ENCODE measurements around the gene EPB41L2. TPM values are rescaled to one million over a fixed set of nuclear protein-coding genes. Genes with fewer than 3 reads are reported as not detected.

EPB41L2 gene
- total RNA-seq, 3 donors from 2014 or later (not counting 1 experiment from before 2014, with no cell fraction given) = 6.8 to 11.4 (median 11.0) TPM

DNA sequence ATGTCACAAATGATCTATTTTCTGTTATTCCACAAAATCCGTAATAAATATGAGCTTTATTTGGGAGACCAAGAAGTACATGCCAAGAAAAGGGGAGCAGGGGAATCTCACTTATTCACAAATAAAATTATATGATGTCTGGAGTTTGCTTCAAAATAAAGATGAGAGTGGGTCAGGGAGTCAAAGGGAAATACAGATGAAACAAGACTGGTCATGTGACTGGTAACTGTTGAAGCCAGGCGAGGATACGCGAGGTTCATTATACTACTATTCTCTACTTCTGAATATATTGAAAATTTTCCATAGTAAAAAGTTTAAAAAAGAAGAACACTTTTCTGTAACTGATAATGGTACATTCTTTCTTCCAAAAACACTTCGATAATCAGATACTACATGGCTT, 14.6 kb downstream of the EPB41L2 start:
- no peaks in the 10 kb centered on the region for H3K4me1 ChIP-seq (ENCODE audit: control insufficient read depth, insufficient read depth, low read length)
- ATAC-seq = no peak
- H3K36me3 ChIP-seq (ENCODE audit: control insufficient read depth, insufficient read depth, low read length) = no peaks in the 10 kb centered on the region
- H3K9me3 Mint-ChIP-seq = no peaks in the 10 kb centered on the region
- peaks cover 0 to 2% of the 10 kb centered on the region in 2 donors for H3K27me3 Mint-ChIP-seq (ENCODE audit: low read depth in 2 of 2)
- peaks cover 9% of the 10 kb centered on the region for H3K9me3 ChIP-seq (ENCODE audit: control insufficient read depth, insufficient read depth, low read length)
- H3K36me3 Mint-ChIP-seq = peaks cover 8% of the 10 kb centered on the region
- H3K4me3 Mint-ChIP-seq = no peak overlapping the region
- H3K4me3 ChIP-seq (ENCODE audit: low read length) = no peak overlapping the region
- no peak overlapping the region for H3K27ac Mint-ChIP-seq
- H3K27ac ChIP-seq (ENCODE audit: low read length) = no peak overlapping the region
- no peak for DNase-seq
- intact Hi-C loops (cut with micrococcal nuclease) = no loop called here
- H3K27me3 ChIP-seq (ENCODE audit: control insufficient read depth, insufficient read depth, low read length) = no peaks in the 10 kb centered on the region
- WGBS (ENCODE audit: insufficient coverage) = no CpG with 5 or more reads among the region's 5 CpGs
- no peaks in the 10 kb centered on the region for H3K4me1 Mint-ChIP-seq
- TF ChIP-seq, protein P1, sequence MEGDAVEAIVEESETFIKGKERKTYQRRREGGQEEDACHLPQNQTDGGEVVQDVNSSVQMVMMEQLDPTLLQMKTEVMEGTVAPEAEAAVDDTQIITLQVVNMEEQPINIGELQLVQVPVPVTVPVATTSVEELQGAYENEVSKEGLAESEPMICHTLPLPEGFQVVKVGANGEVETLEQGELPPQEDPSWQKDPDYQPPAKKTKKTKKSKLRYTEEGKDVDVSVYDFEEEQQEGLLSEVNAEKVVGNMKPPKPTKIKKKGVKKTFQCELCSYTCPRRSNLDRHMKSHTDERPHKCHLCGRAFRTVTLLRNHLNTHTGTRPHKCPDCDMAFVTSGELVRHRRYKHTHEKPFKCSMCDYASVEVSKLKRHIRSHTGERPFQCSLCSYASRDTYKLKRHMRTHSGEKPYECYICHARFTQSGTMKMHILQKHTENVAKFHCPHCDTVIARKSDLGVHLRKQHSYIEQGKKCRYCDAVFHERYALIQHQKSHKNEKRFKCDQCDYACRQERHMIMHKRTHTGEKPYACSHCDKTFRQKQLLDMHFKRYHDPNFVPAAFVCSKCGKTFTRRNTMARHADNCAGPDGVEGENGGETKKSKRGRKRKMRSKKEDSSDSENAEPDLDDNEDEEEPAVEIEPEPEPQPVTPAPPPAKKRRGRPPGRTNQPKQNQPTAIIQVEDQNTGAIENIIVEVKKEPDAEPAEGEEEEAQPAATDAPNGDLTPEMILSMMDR (IDR thresholded peaks at IDR 0.05) = no peak

DNA sequence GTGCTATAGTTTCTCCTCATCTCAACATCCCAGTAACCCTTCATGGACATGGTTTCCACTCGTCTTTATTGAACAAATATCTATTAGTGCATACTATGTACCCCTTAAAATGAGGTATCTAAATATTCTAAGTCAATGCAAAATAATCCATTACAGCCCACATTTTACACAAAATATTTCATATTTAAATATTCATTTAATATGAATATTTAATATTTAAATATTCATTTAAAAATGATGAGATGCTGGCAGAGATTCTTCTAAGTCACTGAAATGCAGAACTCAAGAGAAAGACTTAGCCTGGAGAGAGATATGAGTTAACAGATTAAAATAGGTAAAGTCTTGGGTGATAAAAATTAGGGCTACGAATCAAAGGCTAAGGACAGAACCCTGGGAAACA, 17.9 kb downstream of the EPB41L2 start:
- Histone ChIP-seq H3K27ac (ENCODE audit: low read length) (no peak overlapping the region), H3K9me3 (ENCODE audit: control insufficient read depth, insufficient read depth, low read length) (no peaks in the 10 kb centered on the region), H3K4me3 (ENCODE audit: low read length) (no peak overlapping the region), H3K4me1 (ENCODE audit: control insufficient read depth, insufficient read depth, low read length) (no peaks in the 10 kb centered on the region), H3K36me3 (ENCODE audit: control insufficient read depth, insufficient read depth, low read length) (no peaks in the 10 kb centered on the region), H3K27me3 (ENCODE audit: control insufficient read depth, insufficient read depth, low read length) (no peaks in the 10 kb centered on the region)
- WGBS (ENCODE audit: insufficient coverage) = 93% methylated on average over 1 of the region's 2 CpGs
- Mint-ChIP-seq H3K4me3 (no peak overlapping the region), H3K27ac (no peak overlapping the region), H3K36me3 (no peaks in the 10 kb centered on the region), H3K9me3 (no peaks in the 10 kb centered on the region), H3K4me1 (no peaks in the 10 kb centered on the region), H3K27me3 (ENCODE audit: low read depth in 2 of 2) (peaks cover 0 to 2% of the 10 kb centered on the region in 2 donors)
- intact Hi-C loops (cut with micrococcal nuclease) = no loop called here
- no peak for DNase-seq
- TF ChIP-seq, protein P1 (IDR thresholded peaks at IDR 0.05) = no peak
- ATAC-seq = no peak

DNA sequence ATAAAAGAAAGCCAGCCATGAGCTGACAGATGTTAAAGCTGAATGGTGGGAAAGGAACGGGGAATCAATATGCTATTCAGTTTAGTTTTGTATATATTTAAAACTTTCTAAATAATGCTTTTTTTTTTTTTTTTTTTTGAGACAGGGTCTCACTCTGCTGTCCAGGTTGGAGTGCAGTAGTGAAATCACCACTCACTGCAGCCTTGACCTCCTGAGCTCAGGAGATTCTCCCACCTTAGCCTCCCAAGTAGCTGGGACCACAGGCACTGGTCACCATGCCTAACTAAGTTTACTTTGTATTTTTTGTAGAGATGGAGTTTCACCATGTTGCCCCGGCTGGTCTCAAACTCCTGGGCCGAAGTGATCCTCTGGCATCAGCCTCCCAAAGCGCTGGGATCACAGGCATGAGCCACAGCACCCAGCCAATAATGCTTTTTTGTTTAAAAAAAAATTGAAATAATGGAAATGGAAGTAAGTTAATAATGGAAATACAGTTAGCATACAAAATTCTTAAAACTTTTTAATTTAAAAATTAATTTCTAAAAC, 19.1 kb downstream of the EPB41L2 start:
- Histone ChIP-seq H3K4me3 (ENCODE audit: low read length) (no peak overlapping the region), H3K9me3 (ENCODE audit: control insufficient read depth, insufficient read depth, low read length) (no peaks in the 10 kb centered on the region), H3K27ac (ENCODE audit: low read length) (no peak overlapping the region), H3K4me1 (ENCODE audit: control insufficient read depth, insufficient read depth, low read length) (no peaks in the 10 kb centered on the region), H3K36me3 (ENCODE audit: control insufficient read depth, insufficient read depth, low read length) (no peaks in the 10 kb centered on the region), H3K27me3 (ENCODE audit: control insufficient read depth, insufficient read depth, low read length) (no peaks in the 10 kb centered on the region)
- no peak overlapping the region for H3K4me3 Mint-ChIP-seq
- H3K27me3 Mint-ChIP-seq (ENCODE audit: low read depth in 2 of 2) = peaks cover 0 to 2% of the 10 kb centered on the region in 2 donors
- ATAC-seq (no peak), DNase-seq (no peak)
- no peaks in the 10 kb centered on the region for H3K4me1 Mint-ChIP-seq
- TF ChIP-seq, protein P1 (IDR thresholded peaks at IDR 0.05) = no peak
- no peaks in the 10 kb centered on the region for H3K36me3 Mint-ChIP-seq
- intact Hi-C loops (cut with micrococcal nuclease) = no loop called here
- no peak overlapping the region for H3K27ac Mint-ChIP-seq
- H3K9me3 Mint-ChIP-seq = no peaks in the 10 kb centered on the region
- WGBS (ENCODE audit: insufficient coverage) = 96% methylated on average over 3 of the region's 4 CpGs

DNA sequence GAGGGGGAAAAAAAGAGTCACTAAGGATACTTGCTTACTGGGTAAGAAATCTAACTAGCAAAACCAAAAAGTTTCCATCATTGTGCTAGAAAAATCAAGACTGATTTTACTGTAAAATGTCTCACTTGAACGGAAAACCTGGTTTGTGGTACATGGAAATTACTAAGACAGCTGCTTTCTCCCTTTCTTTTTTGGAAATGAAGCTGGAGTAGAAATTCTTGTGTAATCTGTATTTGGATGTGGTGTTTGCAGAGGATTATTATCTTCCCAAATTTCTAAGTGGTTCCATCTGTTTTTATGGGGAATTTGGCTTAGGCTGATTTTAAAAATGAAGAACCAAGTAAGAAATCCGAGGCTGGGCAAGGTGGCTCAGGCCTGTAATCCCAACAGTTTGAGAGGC, 20.4 kb downstream of the EPB41L2 start:
- Histone ChIP-seq H3K36me3 (ENCODE audit: control insufficient read depth, insufficient read depth, low read length) (no peaks in the 10 kb centered on the region), H3K27me3 (ENCODE audit: control insufficient read depth, insufficient read depth, low read length) (no peaks in the 10 kb centered on the region), H3K27ac (ENCODE audit: low read length) (no peak overlapping the region), H3K4me3 (ENCODE audit: low read length) (no peak overlapping the region), H3K9me3 (ENCODE audit: control insufficient read depth, insufficient read depth, low read length) (no peaks in the 10 kb centered on the region), H3K4me1 (ENCODE audit: control insufficient read depth, insufficient read depth, low read length) (no peaks in the 10 kb centered on the region)
- DNase-seq (no peak), ATAC-seq (no peak)
- Mint-ChIP-seq H3K27me3 (ENCODE audit: low read depth in 2 of 2) (peaks cover 0 to 2% of the 10 kb centered on the region in 2 donors), H3K4me1 (no peaks in the 10 kb centered on the region), H3K36me3 (no peaks in the 10 kb centered on the region), H3K4me3 (no peak overlapping the region), H3K27ac (no peak overlapping the region), H3K9me3 (no peaks in the 10 kb centered on the region)
- TF ChIP-seq, protein P1 (IDR thresholded peaks at IDR 0.05) = no peak
- 83% methylated on average over 2 of the region's 2 CpGs for WGBS (ENCODE audit: insufficient coverage)
- intact Hi-C loops (cut with micrococcal nuclease) = no loop called here

Measured in natural killer cell (primary cell).